Naive thymus-derived CD4-positive, alpha-beta T cell (primary cell): ENCODE measurements around the gene COL7A1. TPM values are rescaled to one million over a fixed set of nuclear protein-coding genes. Genes with fewer than 3 reads are reported as not detected.
A peak's percentile ranks its signal among the peaks of the same experiment; 100 is the strongest.

Source experiments
- ATAC-seq: fragments of 150-1000 bp; cut with Tn5 transposase; 2 replicates; pipeline ENCODE4 v1.10.0; 2021; ENCODE audit warnings: mild to moderate bottlenecking, moderate library complexity
- CTCF ChIA-PET: fragments of 350-600 bp; sonication (Branson Sonifier 250); formaldehyde crosslinking; loops from one replicate; lab custom pipeline; 2021; ENCODE audit warnings: antibody characterized with exemption; lab: Charles Lee
- POLR2A ChIA-PET: fragments of 350-600 bp; sonication (Branson Sonifier 250); formaldehyde crosslinking; loops from one replicate; lab custom pipeline; 2021; ENCODE audit warnings: antibody characterized with exemption, inconsistent platforms; lab: Charles Lee
- DNase-seq, 9 donors: peaks; one replicate each; pipeline versions ENCODE4 v3.0.0 to v3.0.0-alpha.2; 2020 to 2022; ENCODE audit warnings: mixed read lengths in 1 of 9
- H3K27ac ChIP-seq: one replicate; pipeline ENCODE4 v1.7.0; 2013; ENCODE audit warnings: mild to moderate bottlenecking, low read depth, low read length, moderate library complexity
- H3K27me3 ChIP-seq, 2 donors: one replicate each; pipeline ENCODE4 v1.7.0; 2013; ENCODE audit warnings: low read length in 2 of 2, mild to moderate bottlenecking in 2 of 2, moderate library complexity in 2 of 2; ENCODE audit not compliant: control insufficient read depth in 2 of 2, insufficient read depth in 2 of 2
- H3K36me3 ChIP-seq, 3 experiments: 1 replicate in 2 of 3; 2 replicates in 1 of 3; pipeline ENCODE4 v1.7.0; 2013; ENCODE audit warnings: low read length in 3 of 3, mild to moderate bottlenecking in 3 of 3, moderate library complexity in 1 of 3; ENCODE audit not compliant: insufficient read depth in 3 of 3, control insufficient read depth in 2 of 3
- H3K4me1 ChIP-seq, 2 donors: one replicate each; pipeline ENCODE4 v1.7.0; 2013; ENCODE audit warnings: low read length in 2 of 2, mild to moderate bottlenecking in 2 of 2, moderate library complexity in 1 of 2; ENCODE audit not compliant: control insufficient read depth in 2 of 2, insufficient read depth in 2 of 2
- H3K4me3 ChIP-seq: 2 replicates; pipeline ENCODE4 v1.7.0; 2013; ENCODE audit warnings: mild to moderate bottlenecking, low read length
- H3K9me3 ChIP-seq, 3 experiments: 1 replicate in 2 of 3; 2 replicates in 1 of 3; pipeline ENCODE4 v1.7.0; 2013; ENCODE audit warnings: low read length in 3 of 3; ENCODE audit not compliant: control insufficient read depth in 2 of 3
- H3K27ac Mint-ChIP-seq, 9 donors: one replicate each; pipeline ENCODE4 v1.8.0; 2020 to 2022; ENCODE audit warnings: mixed read lengths in 9 of 9, mild to moderate bottlenecking in 8 of 9, moderate library complexity in 5 of 9, inconsistent platforms in 2 of 9
- H3K27me3 Mint-ChIP-seq, 5 donors: one replicate each; pipeline ENCODE4 v1.8.0; 2021 to 2022; ENCODE audit warnings: mixed read lengths in 5 of 5, mild to moderate bottlenecking in 1 of 5
- H3K36me3 Mint-ChIP-seq, 5 donors: one replicate each; pipeline ENCODE4 v1.8.0; 2020 to 2022; ENCODE audit warnings: mixed read lengths in 5 of 5, mild to moderate bottlenecking in 3 of 5, inconsistent platforms in 1 of 5
- H3K4me1 Mint-ChIP-seq, 7 donors: one replicate each; pipeline ENCODE4 v1.8.0; 2020 to 2022; ENCODE audit warnings: mixed read lengths in 7 of 7, mild to moderate bottlenecking in 3 of 7, inconsistent platforms in 1 of 7
- H3K4me3 Mint-ChIP-seq, 10 donors: one replicate each; pipeline ENCODE4 v1.8.0; 2020 to 2022; ENCODE audit warnings: mild to moderate bottlenecking in 10 of 10, mixed read lengths in 10 of 10, moderate library complexity in 6 of 10, inconsistent platforms in 2 of 10
- H3K9me3 Mint-ChIP-seq, 11 donors: one replicate each; pipeline ENCODE4 v1.8.0; 2020 to 2022; ENCODE audit warnings: mixed read lengths in 11 of 11, mild to moderate bottlenecking in 4 of 11, inconsistent platforms in 1 of 11, moderate library complexity in 1 of 11
- intact Hi-C, 2 donors: fragments of 100-400 bp; cut with micrococcal nuclease; formaldehyde crosslinking; loops; one replicate each; pipeline ENCODE4 v1.15.1; 2023
- polyA plus RNA-seq, 2 donors: library from polyadenylated mRNA; unstranded; fragments of 300-500 nt; fragmentation: Illumina TruSeq; gene quantifications; one replicate each; pipeline ENCODE4 v1.2.3, GENCODE V29; 2021
- total RNA-seq, 6 experiments: library from RNA in 5 of 6; stranded (reverse) in 5 of 6; gene quantifications; 1 replicate in 5 of 6; 2 replicates in 1 of 6; pipeline ENCODE4 v1.2.3 and lab custom pipeline; 2021 to 2026

Gene COL7A1
- total and polyA plus RNA-seq, 7 experiments from 2014 or later = 0.71 to 3.4 (median 1.2) TPM; not detected in 2

DNA sequence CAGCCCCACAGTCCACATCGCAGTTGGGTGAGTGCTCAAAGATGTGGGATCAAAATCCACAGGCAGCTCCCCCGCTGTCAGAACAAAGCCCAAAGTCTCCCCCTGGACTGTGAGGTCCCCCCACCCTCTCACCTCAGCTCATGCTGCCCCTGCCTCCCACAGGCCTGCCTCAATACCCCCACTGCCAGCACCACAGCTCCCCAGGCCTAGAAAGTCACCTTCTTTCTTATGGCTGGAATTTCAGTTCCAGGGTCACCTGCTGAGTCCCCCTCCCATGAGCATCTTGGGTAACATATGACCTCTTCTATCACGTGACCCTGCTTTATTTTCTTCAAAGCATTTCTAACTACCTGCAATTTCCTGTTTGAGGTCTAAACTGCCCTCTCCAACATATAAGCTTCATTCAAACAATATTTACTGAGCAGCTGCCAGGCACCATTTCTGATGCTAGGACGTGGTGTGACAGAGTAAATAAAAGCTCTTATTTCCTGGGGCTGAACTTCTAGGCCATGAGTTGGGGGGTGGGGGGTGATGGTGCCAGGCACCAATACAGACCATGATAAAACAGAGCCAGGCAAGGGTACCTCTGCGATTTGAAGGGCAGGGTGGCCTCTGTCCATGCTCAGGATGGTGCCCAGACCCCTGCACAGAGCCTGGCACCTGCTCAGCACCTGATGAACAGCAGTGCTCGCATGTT is 28.9 kb upstream of the COL7A1 start:
- no peak for DNase-seq
- Mint-ChIP-seq H3K4me3 (no peak overlapping the region), H3K4me1 (peaks cover 5 to 14% (median 12%) of the 10 kb centered on the region in 7 donors), H3K27me3 (no peaks in the 10 kb centered on the region), H3K27ac (peak overlapping the region in 2 of 9 donors; percentile 18 to 83), H3K9me3 (peaks cover 0 to 4% (median 0%) of the 10 kb centered on the region in 11 donors), H3K36me3 (peaks cover 0 to 19% (median 6%) of the 10 kb centered on the region in 5 donors)
- Histone ChIP-seq H3K36me3 (peaks cover 0 to 29% (median 0%) of the 10 kb centered on the region in 3 experiments), H3K27me3 (no peaks in the 10 kb centered on the region), H3K27ac (no peak overlapping the region), H3K4me1 (peaks cover 0 to 5% of the 10 kb centered on the region in 2 donors), H3K9me3 (no peaks in the 10 kb centered on the region), H3K4me3 (no peak overlapping the region)
- POLR2A ChIA-PET = interaction anchor here (1.4 kb wide), 1 partner anchor 12 kb away, joined by 3 read pairs; no protein-coding TSS in a partner anchor
- intact Hi-C loops = no loop called here
- no peak for ATAC-seq
- CTCF ChIA-PET = interaction anchor here (0.6 to 1.1 kb wide), 3 partner anchors 11 to 1100 kb away, joined by 3 to 5 read pairs (median 3); partner anchors contain the start of gene SLC26A6

DNA sequence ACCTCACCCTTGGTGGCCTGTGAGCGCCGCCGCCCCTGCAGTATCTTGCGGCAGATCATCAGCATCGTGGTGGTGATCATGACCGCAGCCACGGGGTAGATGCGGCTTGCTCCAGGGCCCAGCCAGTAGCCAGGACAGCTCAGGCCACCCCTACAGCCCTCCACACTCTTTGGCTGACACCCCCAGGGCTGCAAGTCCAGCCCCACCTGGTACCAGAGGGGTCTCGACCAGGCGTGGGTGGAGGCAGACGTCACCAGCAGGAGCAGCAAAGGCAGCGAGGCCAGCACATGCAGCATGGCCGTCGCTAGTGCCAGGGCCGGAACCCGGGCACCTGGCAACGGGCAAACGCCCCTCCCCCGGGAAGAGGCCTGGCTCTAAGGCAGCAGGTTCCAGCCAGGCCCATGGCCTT is 26.3 kb upstream of the COL7A1 start, which contains the start of gene TMEM89:
TMEM89 (minus strand) TSS at position 309 of the 409 bp plus-strand sequence; CDS start at position 296, 13 bp downstream.
- CTCF ChIA-PET = no interaction called here

DNA sequence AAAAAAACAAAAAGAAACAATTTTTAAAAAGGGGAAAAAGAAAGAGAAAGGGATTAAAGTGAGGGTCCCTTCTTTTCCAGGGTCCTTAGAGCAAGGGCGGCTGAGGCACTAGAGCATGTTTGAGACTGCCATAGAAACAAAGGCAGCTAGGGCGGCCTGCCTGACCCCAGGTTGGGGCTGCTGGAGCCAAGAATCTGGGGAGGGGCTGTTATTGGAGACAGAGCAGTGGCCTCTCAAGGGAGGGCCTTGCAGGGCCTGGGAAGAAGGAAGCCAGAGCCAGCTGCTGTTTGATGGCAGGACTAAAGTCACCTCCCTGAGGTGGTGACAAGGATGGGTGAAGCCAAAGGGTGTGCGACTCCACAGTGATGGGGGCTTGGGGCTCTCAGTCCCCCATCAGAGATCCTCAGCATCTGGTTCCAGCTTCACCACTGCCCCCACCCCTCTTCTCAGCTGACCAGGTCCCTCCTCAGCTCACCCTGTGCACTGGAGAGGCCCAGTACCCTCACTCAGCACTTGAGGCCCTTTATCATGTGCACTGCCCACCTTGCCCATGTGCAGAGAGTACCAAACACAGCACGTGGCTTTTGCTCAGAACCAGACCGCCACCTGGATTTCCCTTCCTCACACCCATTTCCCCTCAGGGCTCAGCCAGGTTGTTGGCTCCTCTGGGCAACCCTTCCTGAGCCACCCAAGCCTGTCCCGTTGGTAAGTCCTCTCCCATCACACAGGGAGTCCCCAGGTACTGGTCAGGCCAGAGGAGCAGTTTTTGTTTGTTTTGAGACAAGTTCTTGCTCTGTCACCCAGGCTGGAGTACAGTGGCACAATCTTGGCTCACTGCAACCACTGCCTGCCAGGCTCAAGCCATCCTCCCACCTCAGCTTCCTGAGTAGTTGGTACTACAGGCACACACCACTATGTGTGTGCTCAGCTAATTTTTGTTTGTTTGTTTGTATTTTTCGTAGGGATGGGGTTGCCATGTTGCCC is 24.7 kb upstream of the COL7A1 start:
- POLR2A ChIA-PET = no interaction called here
- Mint-ChIP-seq H3K4me3 (no peak overlapping the region), H3K9me3 (peaks cover 0 to 25% (median 12%) of the 10 kb centered on the region in 11 donors), H3K4me1 (peaks cover 5 to 11% (median 10%) of the 10 kb centered on the region in 7 donors), H3K27ac (no peak overlapping the region), H3K27me3 (no peaks in the 10 kb centered on the region), H3K36me3 (peaks cover 0 to 24% (median 0%) of the 10 kb centered on the region in 5 donors)
- Histone ChIP-seq H3K27me3 (no peaks in the 10 kb centered on the region), H3K9me3 (peaks cover 0 to 15% (median 0%) of the 10 kb centered on the region in 3 experiments), H3K4me1 (peaks cover 0 to 5% of the 10 kb centered on the region in 2 donors), H3K36me3 (no peaks in the 10 kb centered on the region), H3K27ac (no peak overlapping the region), H3K4me3 (no peak overlapping the region)
- no peak for ATAC-seq
- CTCF ChIA-PET = no interaction called here
- intact Hi-C loops = no loop called here
- DNase-seq = no peak

More for the DNA sequence above, 26.3 kb upstream of the COL7A1 start, which contains the start of gene TMEM89:
- POLR2A ChIA-PET = interaction anchor here (1.2 kb wide), 1 partner anchor 278 kb away, joined by 3 read pairs; no protein-coding TSS in a partner anchor
- H3K27me3 Mint-ChIP-seq = no peaks in the 10 kb centered on the region
- Histone ChIP-seq H3K36me3 (peaks cover 0 to 4% (median 0%) of the 10 kb centered on the region in 3 experiments), H3K4me1 (peaks cover 0 to 5% of the 10 kb centered on the region in 2 donors), H3K27ac (no peak within 1 kb of the TSS), H3K27me3 (no peaks in the 10 kb centered on the region), H3K4me3 (no peak within 1 kb of the TSS), H3K9me3 (peaks cover 0 to 15% (median 0%) of the 10 kb centered on the region in 3 experiments)
- peaks cover 5 to 14% (median 12%) of the 10 kb centered on the region in 7 donors for H3K4me1 Mint-ChIP-seq
- ATAC-seq (no peak), DNase-seq (no peak)
- H3K9me3 Mint-ChIP-seq = peaks cover 0 to 25% (median 12%) of the 10 kb centered on the region in 11 donors
- H3K4me3 Mint-ChIP-seq = no peak within 1 kb of the TSS
- H3K27ac Mint-ChIP-seq = no peak within 1 kb of the TSS
- H3K36me3 Mint-ChIP-seq = peaks cover 0 to 25% (median 0%) of the 10 kb centered on the region in 5 donors
- intact Hi-C loops = no loop called here

DNA sequence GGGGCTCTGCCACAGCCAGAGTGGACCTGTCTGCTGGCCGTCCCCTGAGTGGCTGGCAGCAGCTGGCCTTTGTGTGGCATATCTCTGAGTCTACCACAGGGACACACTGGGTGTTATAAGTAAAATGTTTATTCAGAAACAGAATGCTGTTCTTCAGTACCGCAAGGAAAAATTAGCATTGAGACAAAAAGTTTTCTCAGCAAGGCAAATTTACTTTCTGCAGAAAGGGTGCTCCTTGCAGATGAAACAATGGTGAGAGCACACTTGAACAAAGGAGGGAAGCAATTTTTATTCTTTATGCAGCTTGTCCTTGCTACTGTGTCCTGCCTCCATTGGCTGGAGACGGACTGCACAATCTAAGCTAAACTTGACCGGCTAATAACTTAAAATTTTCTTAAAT is 22.4 kb upstream of the COL7A1 start:
- Mint-ChIP-seq H3K27me3 (no peaks in the 10 kb centered on the region), H3K4me1 (peaks cover 0 to 11% (median 0%) of the 10 kb centered on the region in 7 donors), H3K4me3 (no peak overlapping the region), H3K36me3 (peaks cover 0 to 22% (median 0%) of the 10 kb centered on the region in 5 donors), H3K9me3 (peaks cover 0 to 25% (median 12%) of the 10 kb centered on the region in 11 donors), H3K27ac (no peak overlapping the region)
- Histone ChIP-seq H3K4me1 (no peaks in the 10 kb centered on the region), H3K36me3 (no peaks in the 10 kb centered on the region), H3K27ac (no peak overlapping the region), H3K9me3 (peaks cover 0 to 15% (median 0%) of the 10 kb centered on the region in 3 experiments), H3K4me3 (no peak overlapping the region), H3K27me3 (no peaks in the 10 kb centered on the region)
- ATAC-seq (no peak), DNase-seq (no peak)
- ChIA-PET CTCF (no interaction called here), POLR2A (no interaction called here)
- intact Hi-C loops = no loop called here

DNA sequence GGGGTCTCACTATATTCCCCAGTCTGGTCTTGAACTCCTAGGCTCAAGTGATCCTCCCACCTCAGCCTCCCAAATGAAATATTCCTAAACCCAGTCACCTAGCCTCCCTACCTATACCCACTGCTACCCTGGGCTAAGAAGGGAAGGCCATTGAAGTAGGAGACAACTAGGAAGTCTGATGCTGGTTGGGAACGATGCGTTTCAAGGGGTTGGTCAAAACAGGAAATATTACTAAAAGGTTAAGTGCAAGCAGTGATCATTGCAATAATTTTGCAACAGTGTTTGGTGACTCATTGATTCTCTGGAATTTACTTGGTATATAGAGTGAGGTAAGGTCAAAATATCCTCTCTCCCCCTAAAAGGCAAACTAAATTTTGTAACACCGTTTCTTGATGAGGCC is 18.9 kb upstream of the COL7A1 start:
- Histone ChIP-seq H3K4me1 (no peaks in the 10 kb centered on the region), H3K27me3 (no peaks in the 10 kb centered on the region), H3K36me3 (peaks cover 0 to 4% (median 0%) of the 10 kb centered on the region in 3 experiments), H3K9me3 (peaks cover 0 to 15% (median 0%) of the 10 kb centered on the region in 3 experiments), H3K27ac (no peak overlapping the region), H3K4me3 (no peak overlapping the region)
- intact Hi-C loops = no loop called here
- Mint-ChIP-seq H3K4me3 (peak overlapping the region in 1 of 10 donors; percentile 3), H3K36me3 (peaks cover 0 to 13% (median 0%) of the 10 kb centered on the region in 5 donors), H3K4me1 (peaks cover 0 to 19% (median 5%) of the 10 kb centered on the region in 7 donors), H3K27me3 (no peaks in the 10 kb centered on the region), H3K9me3 (peaks cover 0 to 22% (median 12%) of the 10 kb centered on the region in 11 donors), H3K27ac (peak overlapping the region in 1 of 9 donors; percentile 61)
- ChIA-PET CTCF (no interaction called here), POLR2A (interaction anchor here (0.6 kb wide), 1 partner anchor 351 kb away, joined by 3 read pairs; no protein-coding TSS in a partner anchor)
- peak; percentile 24 for ATAC-seq
- no peak for DNase-seq

DNA sequence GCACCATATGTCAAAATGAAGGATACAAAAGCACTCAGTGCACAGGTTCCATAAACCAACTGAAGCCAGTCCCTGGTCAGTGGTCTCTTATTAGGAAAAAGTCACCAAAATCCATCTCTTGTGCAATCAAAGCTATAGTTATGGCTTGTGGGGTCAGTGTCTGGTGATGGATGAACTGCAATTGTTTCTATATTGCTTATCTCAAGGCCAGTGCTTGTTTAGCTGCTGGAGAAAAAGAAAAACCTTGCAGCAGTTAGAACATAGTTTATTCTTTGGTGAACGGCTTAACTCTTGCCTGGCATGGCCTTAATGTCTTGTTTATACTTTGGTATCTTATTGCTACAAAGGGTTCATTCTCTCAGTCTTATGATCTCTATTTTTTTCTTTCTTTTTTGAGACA is 17.2 kb upstream of the COL7A1 start:
- Histone ChIP-seq H3K27me3 (no peaks in the 10 kb centered on the region), H3K4me1 (peaks cover 10 to 12% of the 10 kb centered on the region in 2 donors), H3K27ac (no peak overlapping the region), H3K4me3 (no peak overlapping the region), H3K9me3 (peaks cover 0 to 5% (median 0%) of the 10 kb centered on the region in 3 experiments), H3K36me3 (peaks cover 0 to 6% (median 0%) of the 10 kb centered on the region in 3 experiments)
- no peak overlapping the region for H3K4me3 Mint-ChIP-seq
- H3K27ac Mint-ChIP-seq = no peak overlapping the region
- ATAC-seq (no peak), DNase-seq (no peak)
- H3K9me3 Mint-ChIP-seq = peaks cover 0 to 6% (median 4%) of the 10 kb centered on the region in 11 donors
- H3K36me3 Mint-ChIP-seq = peaks cover 0 to 9% (median 4%) of the 10 kb centered on the region in 5 donors
- peaks cover 12 to 31% (median 19%) of the 10 kb centered on the region in 7 donors for H3K4me1 Mint-ChIP-seq
- no peaks in the 10 kb centered on the region for H3K27me3 Mint-ChIP-seq
- intact Hi-C loops = no loop called here
- POLR2A ChIA-PET = no interaction called here
- CTCF ChIA-PET = interaction anchor here (0.7 to 1.7 kb wide), 4 partner anchors 16 to 212 kb away, joined by 4 read pairs; partner anchors contain the start of gene SLC26A6
